ENCODE measurements around the gene CYP3A5.

DNA sequence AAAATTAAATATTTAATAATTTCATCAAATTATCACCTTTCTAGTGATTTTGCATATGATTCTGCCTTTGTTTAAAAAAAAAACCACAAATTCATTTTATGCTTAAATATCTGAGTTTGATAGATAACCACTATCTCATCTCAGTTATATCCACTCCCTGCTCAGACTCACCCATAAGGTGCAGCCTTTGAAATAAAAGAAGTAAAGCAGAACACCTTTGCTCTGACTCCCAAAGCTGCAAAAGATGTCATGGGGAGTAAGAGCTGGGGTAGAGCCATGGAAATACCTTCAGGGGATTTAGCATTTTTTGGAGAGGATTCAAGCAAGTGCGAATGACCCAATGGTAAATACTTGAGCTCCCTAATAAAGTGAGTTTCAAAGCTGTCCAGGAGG is 15.1 kb upstream of the CYP3A5 start:
- TF ChIP-seq PAX8 (CRISPR knock-in tag; IDR thresholded peaks at IDR 0.05; ENCODE audit: borderline replicate concordance) (no peak), ZNF556 (CRISPR knock-in tag; IDR thresholded peaks at IDR 0.05; ENCODE audit: borderline replicate concordance) (no peak), CHD2 (IDR thresholded peaks at IDR 0.05; ENCODE audit: low read depth, low read length) (no peak), HNRNPL (IDR thresholded peaks at IDR 0.05; ENCODE audit: low read depth, low read length) (no peak), ZC3H4 (CRISPR knock-in tag; IDR thresholded peaks at IDR 0.05; ENCODE audit: borderline replicate concordance) (no peak), ISL2 (CRISPR knock-in tag; IDR thresholded peaks at IDR 0.05) (no peak), KLF13 (CRISPR knock-in tag; IDR thresholded peaks at IDR 0.05) (no peak), ZNF282 (IDR thresholded peaks at IDR 0.05; ENCODE audit: partially characterized antibody) (no peak)
- TF ChIP-seq, protein P1, sequence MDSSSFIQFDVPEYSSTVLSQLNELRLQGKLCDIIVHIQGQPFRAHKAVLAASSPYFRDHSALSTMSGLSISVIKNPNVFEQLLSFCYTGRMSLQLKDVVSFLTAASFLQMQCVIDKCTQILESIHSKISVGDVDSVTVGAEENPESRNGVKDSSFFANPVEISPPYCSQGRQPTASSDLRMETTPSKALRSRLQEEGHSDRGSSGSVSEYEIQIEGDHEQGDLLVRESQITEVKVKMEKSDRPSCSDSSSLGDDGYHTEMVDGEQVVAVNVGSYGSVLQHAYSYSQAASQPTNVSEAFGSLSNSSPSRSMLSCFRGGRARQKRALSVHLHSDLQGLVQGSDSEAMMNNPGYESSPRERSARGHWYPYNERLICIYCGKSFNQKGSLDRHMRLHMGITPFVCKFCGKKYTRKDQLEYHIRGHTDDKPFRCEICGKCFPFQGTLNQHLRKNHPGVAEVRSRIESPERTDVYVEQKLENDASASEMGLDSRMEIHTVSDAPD (CRISPR knock-in tag; IDR thresholded peaks at IDR 0.05), result no peak
- TF ChIP-seq, protein P2, sequence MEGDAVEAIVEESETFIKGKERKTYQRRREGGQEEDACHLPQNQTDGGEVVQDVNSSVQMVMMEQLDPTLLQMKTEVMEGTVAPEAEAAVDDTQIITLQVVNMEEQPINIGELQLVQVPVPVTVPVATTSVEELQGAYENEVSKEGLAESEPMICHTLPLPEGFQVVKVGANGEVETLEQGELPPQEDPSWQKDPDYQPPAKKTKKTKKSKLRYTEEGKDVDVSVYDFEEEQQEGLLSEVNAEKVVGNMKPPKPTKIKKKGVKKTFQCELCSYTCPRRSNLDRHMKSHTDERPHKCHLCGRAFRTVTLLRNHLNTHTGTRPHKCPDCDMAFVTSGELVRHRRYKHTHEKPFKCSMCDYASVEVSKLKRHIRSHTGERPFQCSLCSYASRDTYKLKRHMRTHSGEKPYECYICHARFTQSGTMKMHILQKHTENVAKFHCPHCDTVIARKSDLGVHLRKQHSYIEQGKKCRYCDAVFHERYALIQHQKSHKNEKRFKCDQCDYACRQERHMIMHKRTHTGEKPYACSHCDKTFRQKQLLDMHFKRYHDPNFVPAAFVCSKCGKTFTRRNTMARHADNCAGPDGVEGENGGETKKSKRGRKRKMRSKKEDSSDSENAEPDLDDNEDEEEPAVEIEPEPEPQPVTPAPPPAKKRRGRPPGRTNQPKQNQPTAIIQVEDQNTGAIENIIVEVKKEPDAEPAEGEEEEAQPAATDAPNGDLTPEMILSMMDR (CRISPR knock-in tag; IDR thresholded peaks at IDR 0.05), result no peak
- TF ChIP-seq, protein P3, sequence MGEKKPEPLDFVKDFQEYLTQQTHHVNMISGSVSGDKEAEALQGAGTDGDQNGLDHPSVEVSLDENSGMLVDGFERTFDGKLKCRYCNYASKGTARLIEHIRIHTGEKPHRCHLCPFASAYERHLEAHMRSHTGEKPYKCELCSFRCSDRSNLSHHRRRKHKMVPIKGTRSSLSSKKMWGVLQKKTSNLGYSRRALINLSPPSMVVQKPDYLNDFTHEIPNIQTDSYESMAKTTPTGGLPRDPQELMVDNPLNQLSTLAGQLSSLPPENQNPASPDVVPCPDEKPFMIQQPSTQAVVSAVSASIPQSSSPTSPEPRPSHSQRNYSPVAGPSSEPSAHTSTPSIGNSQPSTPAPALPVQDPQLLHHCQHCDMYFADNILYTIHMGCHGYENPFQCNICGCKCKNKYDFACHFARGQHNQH (CRISPR knock-in tag; IDR thresholded peaks at IDR 0.05), result no peak

Measured in HepG2 (cell line).